GM06990 (cell line): ENCODE results near the gene LAMA4.

Experiments used
- DNase-seq: peaks from one replicate; pipeline ENCODE4 v3.0.0-alpha.2; 2011; ENCODE audit not compliant: insufficient read length; ENCODE audit errors: extremely low read depth
- H3K27me3 ChIP-seq: replicated peaks from 2 replicates; pipeline ENCODE4 v1.6.0; 2011; ENCODE audit warnings: low read length; ENCODE audit not compliant: control insufficient read depth, insufficient read depth
- H3K36me3 ChIP-seq: 2 replicates; pipeline ENCODE4 v1.5.1; 2011; ENCODE audit warnings: low read length; ENCODE audit not compliant: control insufficient read depth, insufficient read depth
- H3K4me3 ChIP-seq: replicated peaks from 2 replicates; pipeline ENCODE4 v1.5.1; 2011; ENCODE audit warnings: low read depth, mild to moderate bottlenecking, control low read depth, low read length
- TF ChIP-seq, protein P1 (sequence below): IDR thresholded peaks from 2 replicates; pipeline ENCODE4 v1.5.1; 2011; ENCODE audit warnings: low read length, control low read depth, mild to moderate bottlenecking, inconsistent platforms; ENCODE audit not compliant: insufficient read depth, poor library complexity, severe bottlenecking

The LAMA4 gene

GRCh38 chr6:112061605-112062004 is 192.8 kb downstream of the LAMA4 start:
- no peak overlapping the region for H3K4me3 ChIP-seq
- TF ChIP-seq, protein P1, sequence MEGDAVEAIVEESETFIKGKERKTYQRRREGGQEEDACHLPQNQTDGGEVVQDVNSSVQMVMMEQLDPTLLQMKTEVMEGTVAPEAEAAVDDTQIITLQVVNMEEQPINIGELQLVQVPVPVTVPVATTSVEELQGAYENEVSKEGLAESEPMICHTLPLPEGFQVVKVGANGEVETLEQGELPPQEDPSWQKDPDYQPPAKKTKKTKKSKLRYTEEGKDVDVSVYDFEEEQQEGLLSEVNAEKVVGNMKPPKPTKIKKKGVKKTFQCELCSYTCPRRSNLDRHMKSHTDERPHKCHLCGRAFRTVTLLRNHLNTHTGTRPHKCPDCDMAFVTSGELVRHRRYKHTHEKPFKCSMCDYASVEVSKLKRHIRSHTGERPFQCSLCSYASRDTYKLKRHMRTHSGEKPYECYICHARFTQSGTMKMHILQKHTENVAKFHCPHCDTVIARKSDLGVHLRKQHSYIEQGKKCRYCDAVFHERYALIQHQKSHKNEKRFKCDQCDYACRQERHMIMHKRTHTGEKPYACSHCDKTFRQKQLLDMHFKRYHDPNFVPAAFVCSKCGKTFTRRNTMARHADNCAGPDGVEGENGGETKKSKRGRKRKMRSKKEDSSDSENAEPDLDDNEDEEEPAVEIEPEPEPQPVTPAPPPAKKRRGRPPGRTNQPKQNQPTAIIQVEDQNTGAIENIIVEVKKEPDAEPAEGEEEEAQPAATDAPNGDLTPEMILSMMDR, result no peak
- no peaks in the 10 kb centered on the region for H3K27me3 ChIP-seq
- DNase-seq, result no peak
- no peaks in the 10 kb centered on the region for H3K36me3 ChIP-seq
